GM12875 (cell line): ENCODE data around the gene MSI2.

Experiments used
- H3K4me3 ChIP-seq: one replicate; pipeline ENCODE4 v1.5.1; 2011; ENCODE audit warnings: low read depth, low read length, control low read depth
- CTCF ChIP-seq: IDR thresholded peaks from 2 replicates; pipeline ENCODE4 v1.5.1; 2011; ENCODE audit warnings: low read depth, mild to moderate bottlenecking, control low read depth, inconsistent platforms, low read length, moderate library complexity, borderline replicate concordance; ENCODE audit not compliant: insufficient read depth

The MSI2 gene

DNA sequence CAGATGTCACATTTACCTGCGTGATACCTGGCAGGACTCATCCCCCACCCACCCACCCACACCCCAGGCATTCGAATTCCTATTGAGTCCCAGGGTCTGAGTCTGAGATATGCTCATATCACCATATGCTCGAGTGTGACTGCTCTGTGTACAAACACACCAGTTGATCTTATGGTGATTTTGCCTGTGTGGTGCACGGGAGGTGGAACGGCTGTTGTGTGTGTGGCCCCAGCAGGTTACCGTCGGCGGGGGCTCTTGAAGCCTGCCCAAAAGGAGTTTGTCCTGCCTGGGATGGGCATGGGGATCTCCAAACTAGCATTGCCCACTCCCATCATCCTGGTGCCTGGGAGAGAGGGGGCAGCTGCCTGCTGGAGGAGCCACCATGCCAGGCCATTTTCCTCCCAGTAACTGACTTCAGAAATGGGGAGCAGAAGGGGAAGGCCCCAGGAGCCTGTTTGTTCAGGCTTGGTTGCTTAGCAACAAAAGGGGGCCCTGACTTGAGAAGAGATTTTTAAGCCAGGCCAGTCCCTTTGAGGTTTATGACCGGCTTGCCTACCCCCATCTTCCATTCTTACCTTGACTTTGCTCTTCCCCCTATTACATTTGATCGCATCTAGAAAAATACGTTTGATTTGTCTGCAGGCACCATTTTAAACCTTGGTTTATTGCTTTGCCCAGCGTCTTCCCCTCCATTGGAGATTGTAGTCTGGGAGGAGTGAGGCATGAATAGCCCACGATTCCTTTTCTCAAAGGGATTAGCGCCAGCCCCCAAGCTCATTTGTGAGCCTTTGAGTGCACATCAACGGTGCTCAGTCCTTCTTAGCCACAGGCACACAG lies 271.1 kb downstream of the MSI2 start:
- TF ChIP-seq CTCF: no peak
- H3K4me3 ChIP-seq: no peak overlapping the region

DNA sequence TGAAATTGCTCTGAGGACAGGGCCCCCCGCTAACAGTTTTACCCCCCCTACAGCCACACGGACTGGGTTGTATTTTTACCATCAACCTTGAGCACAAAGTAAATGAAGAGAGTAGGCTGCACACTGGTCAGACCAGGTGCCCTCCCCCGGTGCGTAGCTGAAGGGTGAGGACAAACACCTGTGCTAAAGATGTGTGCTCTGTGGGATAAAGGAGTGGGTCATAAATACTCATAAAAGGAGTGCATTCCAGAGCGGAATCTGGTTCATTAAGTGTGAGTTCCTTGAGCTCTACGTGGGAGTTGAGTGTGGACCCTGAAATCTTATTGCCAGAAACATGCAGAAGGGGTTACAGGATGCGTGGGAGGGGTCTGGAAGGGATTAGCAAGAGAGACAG lies 271.7 kb downstream of the MSI2 start:
- no peak overlapping the region for H3K4me3 ChIP-seq
- no peak for TF ChIP-seq CTCF

- TF ChIP-seq CTCF: no peak
- no peak overlapping the region for H3K4me3 ChIP-seq
These were observed 273.7 kb downstream of the MSI2 start for GRCh38 chr17:57530026-57530425.

DNA sequence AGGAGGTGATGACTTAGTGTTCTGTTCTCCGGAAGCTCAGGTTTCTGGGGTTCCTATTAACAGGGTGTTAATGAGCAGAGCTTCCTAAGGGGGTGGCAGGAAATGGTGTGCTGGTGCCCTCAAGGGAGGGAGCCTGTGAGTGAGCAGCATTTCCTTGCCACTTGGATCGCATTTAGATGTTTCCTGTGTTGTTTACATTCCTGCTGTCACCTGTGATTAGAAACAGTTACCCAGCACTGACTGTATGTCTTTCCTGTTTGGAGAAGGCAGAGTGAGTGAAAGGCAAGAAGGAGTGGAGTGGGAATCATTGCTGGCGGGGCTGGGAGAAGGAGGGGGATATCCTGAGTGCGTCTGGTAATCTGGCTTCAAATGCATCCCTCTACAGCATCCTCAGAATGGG lies 274.2 kb downstream of the MSI2 start:
- no peak for TF ChIP-seq CTCF
- H3K4me3 ChIP-seq: no peak overlapping the region

GRCh38 chr17:57531078-57531477 lies 274.8 kb downstream of the MSI2 start:
- no peak overlapping the region for H3K4me3 ChIP-seq
- TF ChIP-seq CTCF: no peak

GRCh38 chr17:57531648-57532504 lies 275.6 kb downstream of the MSI2 start:
- no peak for TF ChIP-seq CTCF
- H3K4me3 ChIP-seq: no peak overlapping the region
